Peyer's patch (tissue), 4 donors: ENCODE data around the gene WDR93.

Experiments used
- CTCF ChIP-seq, 6 experiments: fragments of 450-650 bp in 4 of 6; fragments of 200-600 bp in 2 of 6; sonication (generic) in 1 of 6; IDR thresholded peaks; one replicate each; pipeline ENCODE4 v1.5.1; 2017 to 2019; ENCODE audit warnings: antibody characterized with exemption in 6 of 6, mild to moderate bottlenecking in 3 of 6, moderate library complexity in 1 of 6
- POLR2A ChIP-seq, 2 donors: fragments of 450-650 bp; IDR thresholded peaks; one replicate each; pipeline ENCODE4 v1.5.1; 2017; ENCODE audit warnings: antibody characterized with exemption in 2 of 2, mild to moderate bottlenecking in 2 of 2, moderate library complexity in 2 of 2

- TF ChIP-seq CTCF (IDR thresholded peaks at IDR 0.05) (no peak), POLR2A (IDR thresholded peaks at IDR 0.05) (no peak)
Observed at GRCh38 chr15:89761929-89762328, 71.3 kb downstream of the WDR93 start.
